WTC11 (cell line): ENCODE data around the gene PIP4K2A. TPM values are rescaled to one million over a fixed set of nuclear protein-coding genes. Genes with fewer than 3 reads are reported as not detected.
"Not testable (repeated sequence)": the region's sequence is repeated elsewhere in the genome, so short reads cannot be mapped to it uniquely, and the experiment has no call there.

ENCODE experiments used
- ATAC-seq: fragments of 200-7000 bp; cut with Tn5 transposase; 2 replicates; pipeline ENCODE4 v1.10.0; 2021; ENCODE audit warnings: mild to moderate bottlenecking, moderate library complexity
- CTCF ChIA-PET: fragments of 300-600 bp; sonication (Branson Sonifier 250); formaldehyde crosslinking; loops from one replicate; lab custom pipeline; 2021; ENCODE audit warnings: antibody characterized with exemption; lab: Charles Lee
- POLR2A ChIA-PET: fragments of 350-600 bp; sonication (Branson Sonifier 250); formaldehyde crosslinking; loops from one replicate; lab custom pipeline; 2021; ENCODE audit warnings: antibody characterized with exemption; lab: Charles Lee
- DNase-seq: peaks from one replicate; pipeline ENCODE4 v3.0.0; 2021; ENCODE audit warnings: low spot score
- H3K27ac Mint-ChIP-seq: 2 replicates; pipeline ENCODE4 v1.8.0; 2021; ENCODE audit warnings: mixed read lengths
- H3K27me3 Mint-ChIP-seq: 2 replicates; pipeline ENCODE4 v1.8.0; 2021; ENCODE audit warnings: low read depth, mild to moderate bottlenecking, moderate library complexity, mixed read lengths
- H3K36me3 Mint-ChIP-seq: 2 replicates; pipeline ENCODE4 v1.8.0; 2021; ENCODE audit warnings: mixed read lengths
- H3K4me1 Mint-ChIP-seq: 2 replicates; pipeline ENCODE4 v1.8.0; 2022; ENCODE audit warnings: mixed read lengths
- H3K4me3 Mint-ChIP-seq: 2 replicates; pipeline ENCODE4 v1.8.0; 2021; ENCODE audit warnings: mild to moderate bottlenecking, moderate library complexity, mixed read lengths
- H3K9me3 Mint-ChIP-seq: 2 replicates; pipeline ENCODE4 v1.8.0; 2021; ENCODE audit warnings: mixed read lengths
- ELF4 ChIP-seq: sonication (generic); formaldehyde crosslinking; IDR thresholded peaks from 2 replicates; pipeline ENCODE4 v1.8.1; 2022; ENCODE audit warnings: low read depth, mild to moderate bottlenecking, moderate library complexity, missing genetic modification reagents
- ETV6 ChIP-seq: sonication (generic); formaldehyde crosslinking; IDR thresholded peaks from 2 replicates; pipeline ENCODE4 v1.8.1; 2022; ENCODE audit warnings: mild to moderate bottlenecking, missing genetic modification reagents
- GABPB1 ChIP-seq: sonication (generic); formaldehyde crosslinking; IDR thresholded peaks from 2 replicates; pipeline ENCODE4 v1.8.1; 2023; ENCODE audit warnings: mild to moderate bottlenecking, missing genetic modification reagents
- JUN ChIP-seq: sonication (generic); formaldehyde crosslinking; IDR thresholded peaks from 2 replicates; pipeline ENCODE4 v1.8.0; 2023; ENCODE audit warnings: mild to moderate bottlenecking, missing genetic modification reagents
- ZBTB21 ChIP-seq: sonication (generic); formaldehyde crosslinking; IDR thresholded peaks from 2 replicates; pipeline ENCODE4 v1.8.1; 2023; ENCODE audit warnings: mild to moderate bottlenecking, missing genetic modification reagents, borderline replicate concordance
- ZNF121 ChIP-seq: sonication (generic); formaldehyde crosslinking; IDR thresholded peaks from 2 replicates; pipeline ENCODE4 v1.8.0; 2023; ENCODE audit warnings: missing genetic modification reagents
- ZNF416 ChIP-seq: fragments of 250-450 bp; sonication (Bioruptor Pico); IDR thresholded peaks from 2 replicates; pipeline ENCODE4 v1.9.0; 2021; ENCODE audit warnings: mild to moderate bottlenecking, inconsistent platforms
- ZNF671 ChIP-seq: fragments of 250-450 bp; sonication (Bioruptor Pico); IDR thresholded peaks from 2 replicates; pipeline ENCODE4 v1.8.0; 2021; ENCODE audit warnings: mild to moderate bottlenecking
- total RNA-seq: library from RNA; stranded (reverse); gene quantifications from 3 replicates; pipeline ENCODE4 v1.2.3, GENCODE V29; 2021
- TF ChIP-seq, protein P1 (sequence below): fragments of 250-450 bp; sonication (Bioruptor Pico); conservative IDR thresholded peaks from 2 replicates; pipeline ENCODE4 v1.9.0; 2021; ENCODE audit warnings: mild to moderate bottlenecking
- TF ChIP-seq, protein P2 (sequence below): sonication (generic); formaldehyde crosslinking; IDR thresholded peaks from 2 replicates; pipeline ENCODE4 v1.8.0; 2022; ENCODE audit warnings: mild to moderate bottlenecking, missing genetic modification reagents
- TF ChIP-seq, protein P3 (sequence below): sonication (generic); formaldehyde crosslinking; IDR thresholded peaks from 2 replicates; pipeline ENCODE4 v1.8.1; 2023; ENCODE audit warnings: mild to moderate bottlenecking, missing genetic modification reagents
- TF ChIP-seq, protein P4 (sequence below): fragments of 250-450 bp; sonication (Bioruptor Pico); IDR thresholded peaks from 2 replicates; pipeline ENCODE4 v1.8.0; 2021; ENCODE audit warnings: mild to moderate bottlenecking
- TF ChIP-seq, protein P5 (sequence below): sonication (generic); formaldehyde crosslinking; conservative IDR thresholded peaks from 2 replicates; pipeline ENCODE4 v1.8.1; 2022; ENCODE audit warnings: mild to moderate bottlenecking, missing genetic modification reagents
- TF ChIP-seq, protein P6 (sequence below): fragments of 250-450 bp; sonication (Bioruptor Pico); IDR thresholded peaks from 2 replicates; pipeline ENCODE4 v2.1.2; 2022; ENCODE audit warnings: mild to moderate bottlenecking, moderate library complexity
- TF ChIP-seq, protein P7 (sequence below): sonication (generic); formaldehyde crosslinking; IDR thresholded peaks from 2 replicates; pipeline ENCODE4 v1.8.1; 2023; ENCODE audit warnings: mild to moderate bottlenecking, missing genetic modification reagents, moderate library complexity

PIP4K2A gene
- total RNA-seq, 1 experiment from 2014 or later: 47.5 TPM

DNA sequence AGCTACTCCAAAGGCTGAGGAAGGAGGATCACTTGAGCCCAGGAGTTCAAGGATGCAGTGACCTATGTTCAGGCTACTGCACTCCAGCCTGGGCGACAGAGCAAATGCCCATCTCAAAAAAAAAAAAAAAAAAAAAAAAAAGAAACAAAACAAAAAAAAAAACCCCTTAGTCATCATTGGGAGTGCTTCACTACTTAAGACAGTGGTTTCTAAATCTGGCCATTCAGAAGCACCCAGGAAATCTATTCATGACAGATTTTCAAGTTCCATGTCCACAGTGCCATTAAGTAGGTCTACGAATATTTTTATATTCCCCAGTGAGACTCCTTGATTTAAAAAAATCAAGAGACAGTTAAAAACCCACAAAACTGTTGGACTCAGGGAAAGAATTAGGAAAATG, 182.9 kb downstream of the PIP4K2A start (continued):
- TF ChIP-seq, protein P1, sequence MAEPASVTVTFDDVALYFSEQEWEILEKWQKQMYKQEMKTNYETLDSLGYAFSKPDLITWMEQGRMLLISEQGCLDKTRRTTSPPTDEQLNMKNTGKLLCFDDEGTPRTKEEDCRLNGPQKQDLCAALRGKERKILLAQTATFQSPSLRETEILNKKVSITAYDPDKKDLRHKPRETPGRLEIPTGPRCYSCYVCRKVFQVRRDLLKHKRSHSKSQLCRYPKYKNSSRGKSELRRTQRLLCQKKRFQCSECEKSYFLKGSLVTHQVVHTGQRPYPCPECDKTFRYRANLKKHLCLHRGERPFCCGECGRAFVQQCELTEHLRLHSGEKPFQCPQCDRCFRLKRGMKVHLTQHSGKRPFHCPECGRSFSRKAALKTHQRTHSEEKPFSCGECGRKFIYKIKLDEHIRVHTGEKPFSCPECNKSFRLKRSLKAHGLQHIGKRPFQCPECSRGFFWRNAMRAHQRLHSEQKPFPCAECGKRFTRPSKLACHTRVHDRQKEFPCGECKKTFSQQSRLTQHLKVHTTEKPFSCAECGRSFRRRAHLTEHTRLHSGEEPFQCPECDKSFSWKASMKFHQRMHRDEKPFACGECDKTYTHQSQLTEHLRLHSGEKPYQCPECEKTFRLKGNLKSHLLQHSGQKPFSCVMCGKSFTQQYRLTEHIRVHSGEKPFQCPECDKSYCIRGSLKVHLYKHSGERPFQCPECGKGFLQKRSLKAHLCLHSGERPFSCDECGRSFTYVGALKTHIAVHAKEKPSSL (CRISPR knock-in tag): no peak
- no peak for TF ChIP-seq ETV6 (CRISPR knock-in tag)
- TF ChIP-seq ZBTB21 (CRISPR knock-in tag): no peak
- no peak for TF ChIP-seq ZNF671 (CRISPR knock-in tag)
- no peak for TF ChIP-seq GABPB1 (CRISPR knock-in tag)
- TF ChIP-seq, protein P2, sequence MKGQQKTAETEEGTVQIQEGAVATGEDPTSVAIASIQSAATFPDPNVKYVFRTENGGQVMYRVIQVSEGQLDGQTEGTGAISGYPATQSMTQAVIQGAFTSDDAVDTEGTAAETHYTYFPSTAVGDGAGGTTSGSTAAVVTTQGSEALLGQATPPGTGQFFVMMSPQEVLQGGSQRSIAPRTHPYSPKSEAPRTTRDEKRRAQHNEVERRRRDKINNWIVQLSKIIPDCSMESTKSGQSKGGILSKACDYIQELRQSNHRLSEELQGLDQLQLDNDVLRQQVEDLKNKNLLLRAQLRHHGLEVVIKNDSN (CRISPR knock-in tag): no peak
- TF ChIP-seq, protein P3, sequence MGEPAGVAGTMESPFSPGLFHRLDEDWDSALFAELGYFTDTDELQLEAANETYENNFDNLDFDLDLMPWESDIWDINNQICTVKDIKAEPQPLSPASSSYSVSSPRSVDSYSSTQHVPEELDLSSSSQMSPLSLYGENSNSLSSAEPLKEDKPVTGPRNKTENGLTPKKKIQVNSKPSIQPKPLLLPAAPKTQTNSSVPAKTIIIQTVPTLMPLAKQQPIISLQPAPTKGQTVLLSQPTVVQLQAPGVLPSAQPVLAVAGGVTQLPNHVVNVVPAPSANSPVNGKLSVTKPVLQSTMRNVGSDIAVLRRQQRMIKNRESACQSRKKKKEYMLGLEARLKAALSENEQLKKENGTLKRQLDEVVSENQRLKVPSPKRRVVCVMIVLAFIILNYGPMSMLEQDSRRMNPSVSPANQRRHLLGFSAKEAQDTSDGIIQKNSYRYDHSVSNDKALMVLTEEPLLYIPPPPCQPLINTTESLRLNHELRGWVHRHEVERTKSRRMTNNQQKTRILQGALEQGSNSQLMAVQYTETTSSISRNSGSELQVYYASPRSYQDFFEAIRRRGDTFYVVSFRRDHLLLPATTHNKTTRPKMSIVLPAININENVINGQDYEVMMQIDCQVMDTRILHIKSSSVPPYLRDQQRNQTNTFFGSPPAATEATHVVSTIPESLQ (CRISPR knock-in tag): no peak

DNA sequence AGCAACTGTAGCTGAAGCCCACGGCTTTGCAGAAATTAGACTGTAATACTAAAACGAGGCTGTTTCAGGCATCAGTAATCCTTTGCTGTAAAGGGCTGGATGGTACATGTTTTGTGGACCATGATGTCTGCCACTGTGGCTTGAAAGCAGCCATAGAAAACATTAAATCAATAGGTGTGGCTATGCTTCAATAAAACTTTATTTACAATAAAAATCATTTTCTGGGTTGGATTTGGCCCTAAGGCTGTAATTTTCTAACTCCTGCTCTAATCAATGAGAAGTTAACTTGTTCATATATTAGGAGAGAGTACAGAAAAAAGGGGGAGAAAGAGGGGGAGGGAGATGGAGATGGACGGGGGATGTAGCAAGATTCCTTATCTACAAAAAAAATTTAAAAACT, 183.4 kb downstream of the PIP4K2A start:
- CTCF ChIA-PET: interaction anchor here (1.0 to 1.1 kb wide), 2 partner anchors 17 to 458 kb away, joined by 3 to 4 read pairs; no protein-coding TSS in a partner anchor
- peaks cover 36% of the 10 kb centered on the region for H3K36me3 Mint-ChIP-seq
- no peak overlapping the region for H3K27ac Mint-ChIP-seq
- POLR2A ChIA-PET: no interaction called here
- peaks cover 20% of the 10 kb centered on the region for H3K27me3 Mint-ChIP-seq
- DNase-seq: no peak
- H3K4me1 Mint-ChIP-seq: no peaks in the 10 kb centered on the region
- H3K9me3 Mint-ChIP-seq: peaks cover 40% of the 10 kb centered on the region
- no peak overlapping the region for H3K4me3 Mint-ChIP-seq
- TF ChIP-seq ELF4 (CRISPR knock-in tag): no peak
- TF ChIP-seq, protein P3 (CRISPR knock-in tag): no peak
- TF ChIP-seq, protein P4, sequence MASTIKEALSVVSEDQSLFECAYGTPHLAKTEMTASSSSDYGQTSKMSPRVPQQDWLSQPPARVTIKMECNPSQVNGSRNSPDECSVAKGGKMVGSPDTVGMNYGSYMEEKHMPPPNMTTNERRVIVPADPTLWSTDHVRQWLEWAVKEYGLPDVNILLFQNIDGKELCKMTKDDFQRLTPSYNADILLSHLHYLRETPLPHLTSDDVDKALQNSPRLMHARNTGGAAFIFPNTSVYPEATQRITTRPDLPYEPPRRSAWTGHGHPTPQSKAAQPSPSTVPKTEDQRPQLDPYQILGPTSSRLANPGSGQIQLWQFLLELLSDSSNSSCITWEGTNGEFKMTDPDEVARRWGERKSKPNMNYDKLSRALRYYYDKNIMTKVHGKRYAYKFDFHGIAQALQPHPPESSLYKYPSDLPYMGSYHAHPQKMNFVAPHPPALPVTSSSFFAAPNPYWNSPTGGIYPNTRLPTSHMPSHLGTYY (CRISPR knock-in tag): no peak
- no peak for TF ChIP-seq ZBTB21 (CRISPR knock-in tag)
- TF ChIP-seq, protein P5, sequence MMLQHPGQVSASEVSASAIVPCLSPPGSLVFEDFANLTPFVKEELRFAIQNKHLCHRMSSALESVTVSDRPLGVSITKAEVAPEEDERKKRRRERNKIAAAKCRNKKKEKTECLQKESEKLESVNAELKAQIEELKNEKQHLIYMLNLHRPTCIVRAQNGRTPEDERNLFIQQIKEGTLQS (CRISPR knock-in tag): no peak
- no peak for TF ChIP-seq ZNF416 (CRISPR knock-in tag)
- TF ChIP-seq, protein P6, sequence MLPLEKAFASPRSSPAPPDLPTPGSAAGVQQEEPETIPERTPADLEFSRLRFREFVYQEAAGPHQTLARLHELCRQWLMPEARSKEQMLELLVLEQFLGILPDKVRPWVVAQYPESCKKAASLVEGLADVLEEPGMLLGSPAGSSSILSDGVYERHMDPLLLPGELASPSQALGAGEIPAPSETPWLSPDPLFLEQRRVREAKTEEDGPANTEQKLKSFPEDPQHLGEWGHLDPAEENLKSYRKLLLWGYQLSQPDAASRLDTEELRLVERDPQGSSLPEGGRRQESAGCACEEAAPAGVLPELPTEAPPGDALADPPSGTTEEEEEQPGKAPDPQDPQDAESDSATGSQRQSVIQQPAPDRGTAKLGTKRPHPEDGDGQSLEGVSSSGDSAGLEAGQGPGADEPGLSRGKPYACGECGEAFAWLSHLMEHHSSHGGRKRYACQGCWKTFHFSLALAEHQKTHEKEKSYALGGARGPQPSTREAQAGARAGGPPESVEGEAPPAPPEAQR (CRISPR knock-in tag): no peak
- ATAC-seq: no peak

DNA sequence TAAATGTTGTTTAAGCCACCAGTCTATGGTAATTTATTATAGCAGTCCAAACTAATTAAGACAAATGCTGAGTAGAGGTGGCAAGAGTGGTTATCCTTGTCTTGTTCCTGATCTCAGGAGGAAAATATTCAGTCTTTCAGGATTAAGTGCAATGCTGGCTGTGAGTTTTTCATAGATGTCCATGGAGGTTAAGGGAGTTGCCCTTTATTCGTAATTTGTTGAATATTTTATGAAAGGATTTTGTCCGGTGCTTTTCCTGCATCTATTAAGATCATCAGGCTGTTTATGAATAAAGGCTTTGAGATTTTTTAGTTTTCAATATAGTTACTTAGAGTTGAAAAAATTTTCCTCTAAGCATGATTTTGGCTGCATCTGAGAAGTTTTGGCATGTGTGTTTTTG, 186.9 kb downstream of the PIP4K2A start:
- peaks cover 48% of the 10 kb centered on the region for H3K36me3 Mint-ChIP-seq
- CTCF ChIA-PET: no interaction called here
- H3K9me3 Mint-ChIP-seq: peaks cover 74% of the 10 kb centered on the region
- ATAC-seq (no peak), DNase-seq (no peak)
- no peak overlapping the region for H3K4me3 Mint-ChIP-seq
- POLR2A ChIA-PET: no interaction called here
- H3K4me1 Mint-ChIP-seq: no peaks in the 10 kb centered on the region
- TF ChIP-seq ETV6 (CRISPR knock-in tag) (no peak), ZNF121 (CRISPR knock-in tag) (no peak), JUN (CRISPR knock-in tag) (no peak)
- TF ChIP-seq, protein P7, sequence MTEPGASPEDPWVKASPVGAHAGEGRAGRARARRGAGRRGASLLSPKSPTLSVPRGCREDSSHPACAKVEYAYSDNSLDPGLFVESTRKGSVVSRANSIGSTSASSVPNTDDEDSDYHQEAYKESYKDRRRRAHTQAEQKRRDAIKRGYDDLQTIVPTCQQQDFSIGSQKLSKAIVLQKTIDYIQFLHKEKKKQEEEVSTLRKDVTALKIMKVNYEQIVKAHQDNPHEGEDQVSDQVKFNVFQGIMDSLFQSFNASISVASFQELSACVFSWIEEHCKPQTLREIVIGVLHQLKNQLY (CRISPR knock-in tag): no peak
- H3K27me3 Mint-ChIP-seq: peaks cover 47% of the 10 kb centered on the region
- no peak overlapping the region for H3K27ac Mint-ChIP-seq

DNA sequence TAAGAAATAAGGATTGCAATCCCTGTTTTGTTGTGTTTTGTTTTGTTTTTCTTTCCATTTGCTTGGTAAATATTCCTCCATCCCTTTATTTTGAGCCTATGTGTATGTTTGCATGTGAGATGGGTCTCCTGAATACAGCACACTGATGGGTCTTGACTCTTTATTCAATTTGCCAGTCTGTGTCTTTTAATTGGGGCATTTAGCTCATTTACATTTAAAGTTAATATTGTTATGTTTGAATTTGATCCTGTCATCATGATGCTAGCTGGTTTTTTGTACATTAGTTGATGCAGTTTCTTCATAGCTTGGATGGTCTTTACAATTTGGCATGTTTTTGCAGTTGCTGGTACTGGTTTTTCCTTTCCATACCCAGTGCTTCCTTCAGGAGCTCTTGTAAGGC, 190.0 kb downstream of the PIP4K2A start:
- CTCF ChIA-PET, H3K27ac Mint-ChIP-seq, H3K4me3 Mint-ChIP-seq, ATAC-seq, H3K4me1 Mint-ChIP-seq, DNase-seq, POLR2A ChIA-PET: not testable (repeated sequence)
- H3K36me3 Mint-ChIP-seq: peaks cover 29% of the 10 kb centered on the region
- peaks cover 57% of the 10 kb centered on the region for H3K27me3 Mint-ChIP-seq
- peaks cover 83% of the 10 kb centered on the region for H3K9me3 Mint-ChIP-seq

DNA sequence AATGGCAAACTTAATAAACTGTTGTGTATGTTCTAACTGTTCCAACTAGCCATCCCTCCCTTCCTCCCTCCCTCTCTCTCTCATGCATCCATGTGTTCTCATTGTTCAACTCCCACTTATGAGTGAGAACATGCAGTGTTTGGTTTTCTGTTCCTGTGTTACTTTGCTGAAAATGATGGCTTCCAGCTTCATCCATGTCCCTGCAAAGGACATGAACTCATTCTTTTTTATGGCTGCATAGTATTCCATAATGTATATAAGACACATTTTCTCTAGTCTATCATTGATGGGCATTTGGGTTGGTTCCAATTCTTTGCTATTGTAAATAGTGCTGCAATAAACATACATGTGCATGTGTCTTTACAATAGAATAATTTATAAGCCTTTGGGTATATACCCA, 193.7 kb downstream of the PIP4K2A start:
- ATAC-seq, H3K4me1 Mint-ChIP-seq, H3K27ac Mint-ChIP-seq, H3K4me3 Mint-ChIP-seq, DNase-seq, CTCF ChIA-PET: not testable (repeated sequence)
- Mint-ChIP-seq H3K9me3 (peaks cover 50% of the 10 kb centered on the region), H3K36me3 (peaks cover 21% of the 10 kb centered on the region), H3K27me3 (peaks cover 46% of the 10 kb centered on the region)
- POLR2A ChIA-PET: interaction anchor here (0.7 kb wide), 1 partner anchor 1905 kb away, joined by 4 read pairs; no protein-coding TSS in a partner anchor
